ENCODE measurements around the gene GALNT10.

Gene GALNT10

GRCh38 chr5:154236536-154237375 is 46.2 kb downstream of the GALNT10 start:
- no peak for DNase-seq

- DNase-seq: no peak
These were observed 46.8 kb downstream of the GALNT10 start for GRCh38 chr5:154237376-154237743.

GRCh38 chr5:154237946-154238345 is 47.4 kb downstream of the GALNT10 start:
- DNase-seq: no peak

GRCh38 chr5:154238776-154239481 is 48.4 kb downstream of the GALNT10 start:
- no peak for DNase-seq

DNA sequence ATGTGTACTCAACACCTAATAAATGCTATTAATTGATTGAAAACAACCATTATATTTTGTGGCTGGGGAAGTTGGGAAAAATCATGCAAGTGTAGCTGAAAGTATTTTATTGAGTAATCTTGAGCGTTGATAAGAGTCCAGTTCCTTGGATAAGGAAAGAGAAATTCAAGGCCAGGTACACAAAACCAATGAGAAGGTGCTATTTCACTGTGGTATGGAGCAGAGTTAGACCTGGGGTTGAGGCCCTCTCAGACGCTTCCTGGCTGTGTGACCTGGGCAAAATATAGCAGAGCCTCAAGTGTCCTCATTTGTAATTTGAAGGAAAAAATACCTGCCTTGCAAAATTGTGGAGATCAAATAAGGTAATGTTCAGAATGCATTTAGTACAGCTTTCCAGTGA is 50.1 kb downstream of the GALNT10 start:
- no peak for DNase-seq

- DNase-seq: no peak
These were observed 50.5 kb downstream of the GALNT10 start for GRCh38 chr5:154241021-154241420.

- no peak for DNase-seq
These were observed 51.9 kb downstream of the GALNT10 start for GRCh38 chr5:154242442-154242841.

DNA sequence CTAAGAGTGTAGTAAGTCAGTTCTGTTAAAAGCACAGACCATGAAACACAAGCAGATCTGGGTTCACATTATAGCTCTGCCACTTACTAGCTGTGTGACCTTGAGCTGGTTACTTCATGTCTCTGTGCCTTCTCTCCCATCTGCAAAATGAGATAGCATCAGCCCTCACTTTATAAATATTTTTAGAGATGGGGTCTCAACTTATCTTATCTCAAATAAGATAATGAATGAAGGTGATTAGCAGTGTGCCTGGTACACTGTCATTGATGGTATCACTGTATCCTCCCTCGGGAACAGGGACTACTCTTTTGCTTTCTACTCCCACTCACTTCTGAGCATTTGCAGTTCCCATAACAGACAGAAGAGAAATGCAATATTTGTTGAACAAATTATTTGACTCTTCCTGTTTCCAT is 52.4 kb downstream of the GALNT10 start:
- DNase-seq: no peak

DNA sequence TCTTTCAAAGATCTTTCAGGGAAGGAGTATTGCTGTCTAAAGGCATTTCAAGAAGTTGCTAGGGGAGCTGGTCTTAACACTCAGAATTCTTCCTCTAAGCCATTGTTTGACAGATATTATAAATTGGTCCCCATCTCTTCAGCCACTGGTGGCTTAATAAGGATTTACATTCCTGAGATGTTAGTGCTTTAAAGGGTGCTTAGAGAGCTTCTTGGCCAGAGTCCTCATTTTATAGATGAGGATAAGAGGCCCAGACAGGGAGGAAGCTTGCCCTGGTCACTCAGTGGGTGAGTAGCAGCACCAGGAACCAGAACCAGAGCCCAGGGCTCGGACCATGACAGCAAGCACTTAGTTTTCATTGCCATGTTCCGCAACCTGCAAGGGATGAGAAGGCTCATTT is 53.2 kb downstream of the GALNT10 start:
- DNase-seq: no peak

DNA sequence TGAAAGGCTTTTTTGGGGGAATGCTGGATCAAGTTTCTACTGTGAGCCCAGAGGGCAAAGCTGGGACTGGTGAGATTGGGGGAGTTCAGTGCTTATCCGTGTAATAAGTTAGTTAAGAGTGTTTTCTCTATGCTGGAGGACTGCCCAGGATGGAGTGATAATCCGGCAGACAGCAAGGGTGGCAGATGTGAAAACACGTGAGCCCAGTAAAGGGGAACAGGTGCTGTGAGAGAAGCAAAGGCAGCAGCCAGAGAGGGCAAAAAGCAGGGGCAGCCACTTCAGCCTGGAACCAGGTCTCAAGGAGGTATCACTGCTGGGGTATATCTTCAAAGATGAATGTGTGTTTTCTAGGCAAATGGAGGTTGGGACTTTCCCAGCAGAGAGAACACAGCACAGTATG is 53.9 kb downstream of the GALNT10 start:
- no peak for DNase-seq

GRCh38 chr5:154248691-154249090 is 58.2 kb downstream of the GALNT10 start:
- no peak for DNase-seq

GRCh38 chr5:154249826-154250225 is 59.3 kb downstream of the GALNT10 start:
- no peak for DNase-seq

GRCh38 chr5:154251529-154251928 is 61.0 kb downstream of the GALNT10 start:
- DNase-seq: no peak

DNA sequence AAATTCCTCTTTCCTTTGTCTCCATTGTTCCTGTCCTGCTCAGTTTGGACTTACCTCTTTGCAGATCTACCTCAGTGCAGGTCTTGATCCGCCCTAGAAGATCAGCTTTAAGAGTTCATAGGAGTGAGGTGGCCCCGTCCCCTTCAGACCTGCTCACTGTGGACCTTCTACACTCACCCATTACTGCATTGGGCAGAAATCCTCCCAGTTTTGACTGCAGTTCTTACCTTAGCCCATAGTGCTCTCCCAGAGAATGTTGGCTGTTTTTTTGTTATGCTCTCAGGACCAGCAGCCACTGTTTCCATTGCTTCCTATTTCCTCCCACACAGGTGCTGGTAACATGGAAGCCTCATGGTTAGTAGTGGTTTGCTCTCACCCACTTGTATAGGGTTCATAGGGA is 63.3 kb downstream of the GALNT10 start:
- DNase-seq: no peak

DNA sequence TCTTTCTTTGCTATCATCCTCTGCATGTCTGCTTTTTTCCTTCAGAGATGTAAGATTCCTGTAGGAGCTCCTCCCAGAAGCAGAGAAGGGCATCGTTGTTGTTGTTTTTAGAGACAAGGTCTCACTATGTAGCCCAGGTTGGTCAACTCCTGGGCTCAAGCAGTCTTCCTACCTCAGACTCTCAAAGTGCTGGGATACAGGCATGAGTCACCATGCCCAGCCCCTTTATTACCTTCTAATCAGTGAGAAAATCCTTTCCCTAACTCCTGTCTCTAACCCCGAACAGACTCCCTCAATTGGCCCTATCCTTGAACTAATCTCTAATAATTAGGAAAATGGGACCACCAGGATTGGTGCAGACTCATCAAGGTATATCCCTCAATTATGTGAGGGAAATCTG is 64.4 kb downstream of the GALNT10 start:
- DNase-seq: no peak

GRCh38 chr5:154257046-154257445 is 66.5 kb downstream of the GALNT10 start:
- DNase-seq: no peak

- DNase-seq: no peak
These were observed 68.1 kb downstream of the GALNT10 start for GRCh38 chr5:154258531-154259217.

DNA sequence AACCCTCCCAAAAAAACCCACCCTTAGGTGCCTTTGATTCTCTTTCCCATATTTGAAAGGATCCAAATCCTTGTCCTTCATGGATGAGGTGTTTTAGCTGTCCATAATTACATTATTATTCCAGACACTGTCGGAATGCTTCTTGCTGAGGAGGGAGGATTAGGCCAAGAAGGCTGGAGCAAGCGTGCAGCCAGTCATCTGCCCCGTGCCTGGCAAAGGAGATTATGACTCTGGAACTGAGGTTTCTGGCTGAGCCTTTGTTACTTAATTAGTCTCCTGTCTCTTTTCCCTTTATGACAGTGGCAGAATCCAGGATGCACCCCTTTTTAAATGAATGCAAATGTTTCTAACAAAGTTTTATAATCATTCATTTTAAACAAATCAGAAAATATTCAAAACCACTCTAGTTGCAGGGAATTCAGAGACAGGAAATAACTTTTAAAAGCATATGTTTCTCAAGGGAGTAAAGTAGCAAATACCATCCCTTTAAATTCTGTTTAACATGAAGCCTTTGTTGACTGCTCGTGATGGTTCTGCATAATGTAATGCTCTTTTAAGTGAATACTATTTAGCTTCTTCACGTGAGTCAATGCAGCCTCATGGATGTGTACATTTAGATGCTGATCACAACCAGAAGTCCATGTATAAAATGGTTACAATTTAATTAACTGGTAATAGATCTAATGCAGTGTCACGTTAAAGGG is 69.8 kb downstream of the GALNT10 start:
- no peak for DNase-seq

- no peak for DNase-seq
These were observed 71.8 kb downstream of the GALNT10 start for GRCh38 chr5:154262342-154262741.

DNA sequence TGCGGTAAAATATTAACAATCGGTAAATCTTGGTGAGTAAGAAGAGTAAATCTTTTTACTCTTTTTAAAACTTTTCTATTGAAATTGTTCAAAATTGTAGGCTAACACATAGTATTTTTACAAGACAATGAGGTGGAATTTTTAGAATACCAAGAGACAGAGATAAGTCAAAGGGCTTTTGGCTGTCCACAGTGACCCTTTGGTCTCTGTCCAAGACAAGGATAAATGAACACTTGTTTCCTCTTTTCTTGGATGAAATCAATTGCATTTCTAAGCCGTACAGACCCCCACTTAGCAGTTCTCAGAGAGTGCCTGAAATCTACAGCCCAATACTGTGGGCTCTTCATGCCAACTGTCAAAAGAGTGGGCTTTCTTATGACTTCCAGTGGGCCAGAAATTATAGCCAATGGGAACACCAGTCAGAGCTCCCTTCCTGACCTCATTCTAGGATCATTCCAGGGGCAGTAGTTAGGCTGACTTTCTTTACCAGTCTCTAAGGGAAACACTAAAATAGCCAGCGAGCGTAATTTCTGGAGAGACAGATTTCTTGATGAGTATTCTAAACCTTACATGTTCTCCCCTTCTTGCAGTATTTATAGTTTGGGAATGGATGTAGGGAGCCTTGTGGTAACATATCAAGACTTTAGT is 74.1 kb downstream of the GALNT10 start:
- no peak for DNase-seq

GRCh38 chr5:154265197-154265773 is 74.8 kb downstream of the GALNT10 start:
- no peak for DNase-seq

GRCh38 chr5:154267516-154267915 is 77.0 kb downstream of the GALNT10 start:
- no peak for DNase-seq
